Endothelial cell of umbilical vein (primary cell): ENCODE data around the gene AKR7A2. TPM values are rescaled to one million over a fixed set of nuclear protein-coding genes. Genes with fewer than 3 reads are reported as not detected.

Experiments
- BruUV-seq: library from RNA; stranded (reverse); fragments of 400-500 nt; replicated peaks from 2 replicates; lab custom pipeline; 2021; lab: Mats Ljungman, UMichigan
- CTCF ChIA-PET: fragments of 300-600, 350-600 bp; sonication (Branson Sonifier 250); formaldehyde crosslinking; loops from one replicate; lab custom pipeline; 2021; ENCODE audit warnings: antibody characterized with exemption, inconsistent platforms; lab: Charles Lee
- POLR2A ChIA-PET: fragments of 300-600, 350-600 bp; sonication (Branson Sonifier 250); formaldehyde crosslinking; loops from one replicate; lab custom pipeline; 2021; ENCODE audit warnings: antibody characterized with exemption, inconsistent platforms; lab: Charles Lee
- DNase-seq: peaks from one replicate; pipeline ENCODE4 v3.0.0-alpha.2; 2011; ENCODE audit warnings: low read depth, low spot score
- FAIRE-seq: peaks from 2 replicates; lab custom pipeline; 2011; peaks lifted over from hg19 to GRCh38; lab: Jason Lieb, UNC
- H2AFZ ChIP-seq: 2 replicates; pipeline ENCODE4 v1.6.0; 2012; ENCODE audit warnings: low read depth, low read length, control low read depth, inconsistent platforms
- H3K27ac ChIP-seq: 2 replicates; pipeline ENCODE4 v1.5.1; 2011; ENCODE audit warnings: low read depth, mild to moderate bottlenecking, control low read depth, low read length, moderate library complexity; ENCODE audit not compliant: insufficient read depth
- H3K27me3 ChIP-seq, 2 experiments: 2 replicates each; pipeline versions ENCODE4 v1.6.0 to v1.6.1; 2011; ENCODE audit warnings: low read length in 2 of 2, mixed read lengths in 1 of 2; ENCODE audit not compliant: control insufficient read depth in 2 of 2, insufficient read depth in 2 of 2
- H3K36me3 ChIP-seq, 2 experiments: 2 replicates in 1 of 2; 3 replicates in 1 of 2; pipeline ENCODE4 v1.5.1; 2011; ENCODE audit warnings: low read length in 2 of 2, mild to moderate bottlenecking in 1 of 2, moderate library complexity in 1 of 2; ENCODE audit not compliant: control insufficient read depth in 2 of 2, insufficient read depth in 2 of 2; ENCODE audit errors: extremely low read depth in 1 of 2
- H3K4me1 ChIP-seq: 3 replicates; pipeline ENCODE4 v1.5.1; 2011; ENCODE audit warnings: mild to moderate bottlenecking, low read length; ENCODE audit not compliant: control insufficient read depth, insufficient read depth; ENCODE audit errors: extremely low read depth
- H3K4me2 ChIP-seq: 2 replicates; pipeline ENCODE4 v1.6.1; 2011; ENCODE audit warnings: low read length, control low read depth, mixed read lengths; ENCODE audit not compliant: insufficient read depth
- H3K4me3 ChIP-seq, 3 experiments: fragments of 200-600 bp in 1 of 3; sonication (generic), shearing (Covaris generic) in 1 of 3; replicated peaks in 1 of 3; 2 replicates each; pipeline ENCODE4 v1.5.1; 2011 to 2016; ENCODE audit warnings: control low read depth in 3 of 3, low read length in 3 of 3, mild to moderate bottlenecking in 2 of 3, inconsistent platforms in 1 of 3, low read depth in 1 of 3, moderate library complexity in 1 of 3; ENCODE audit not compliant: insufficient read depth in 1 of 3
- H3K79me2 ChIP-seq: 2 replicates; pipeline ENCODE4 v1.6.0; 2012; ENCODE audit warnings: low read length, inconsistent platforms; ENCODE audit not compliant: control insufficient read depth, insufficient read depth
- H3K9ac ChIP-seq: replicated peaks from 2 replicates; pipeline ENCODE3; 2011; ENCODE audit warnings: low read length, control low read depth; ENCODE audit not compliant: insufficient read depth; ENCODE audit errors: extremely low read depth
- H3K9me1 ChIP-seq: replicated peaks from 3 replicates; pipeline ENCODE4 v1.6.0; 2011; ENCODE audit warnings: mild to moderate bottlenecking, low read length; ENCODE audit not compliant: control insufficient read depth, insufficient read depth; ENCODE audit errors: extremely low read depth
- H3K9me3 ChIP-seq: replicated peaks from 2 replicates; pipeline ENCODE4 v1.5.1; 2012; ENCODE audit warnings: low read length, inconsistent platforms; ENCODE audit not compliant: control insufficient read depth, insufficient read depth
- H4K20me1 ChIP-seq: replicated peaks from 2 replicates; pipeline ENCODE3; 2011; ENCODE audit warnings: mild to moderate bottlenecking, low read length; ENCODE audit not compliant: control insufficient read depth, insufficient read depth; ENCODE audit errors: extremely low read depth
- CTCF ChIP-seq, 2 donors: IDR thresholded peaks; 1 replicate in 1 of 2; 2 replicates in 1 of 2; pipeline ENCODE4 v1.5.1; 2011; ENCODE audit warnings: low read length in 2 of 2, mild to moderate bottlenecking in 2 of 2, moderate library complexity in 2 of 2, control low read depth in 1 of 2, inconsistent platforms in 1 of 2, low read depth in 1 of 2; ENCODE audit not compliant: insufficient read depth in 1 of 2; ENCODE audit errors: extremely low read depth in 1 of 2
- EZH2 ChIP-seq: IDR thresholded peaks from 2 replicates; pipeline ENCODE4 v1.6.1; 2012; ENCODE audit warnings: borderline replicate concordance, low read depth, mild to moderate bottlenecking, moderate library complexity, low read length, inconsistent platforms; ENCODE audit not compliant: severe bottlenecking
- GATA2 ChIP-seq: IDR thresholded peaks from 2 replicates; pipeline ENCODE4 v1.7.0; 2011; ENCODE audit warnings: low read depth, mild to moderate bottlenecking, moderate library complexity, mixed read lengths, low read length; ENCODE audit not compliant: insufficient read length, insufficient read depth
- JUN ChIP-seq: IDR thresholded peaks from 2 replicates; pipeline ENCODE4 v1.6.1; 2011; ENCODE audit warnings: borderline replicate concordance, low read depth; ENCODE audit not compliant: insufficient read length, insufficient read depth
- MYC ChIP-seq: IDR thresholded peaks from one replicate; pipeline ENCODE4 v1.6.1; 2011; ENCODE audit warnings: mild to moderate bottlenecking, low read depth, low read length
- dilution Hi-C: fragments of 300-500 bp; cut with MboI; formaldehyde crosslinking; loops from one replicate; pipeline ENCODE4 v1.15.0; 2019; ENCODE audit warnings: low sequenced_read_pairs; ENCODE audit not compliant: extremely low pct_ligation_motif_present
- intact Hi-C: fragments of 100-400 bp; cut with micrococcal nuclease; formaldehyde crosslinking; loops from one replicate; pipeline ENCODE4 v1.10.0; 2022
- polyA plus RNA-seq, 4 experiments: library from polyadenylated mRNA; depleted of rRNA in 3 of 4; stranded (reverse) in 3 of 4; unstranded in 1 of 4; fragments of >200 nt; gene quantifications; 2 replicates each; pipeline versions ENCODE4 v1.2.1 to v1.2.3, GENCODE V29; 2011 to 2012; ENCODE audit warnings: missing spikeins in 1 of 4
- total RNA-seq: library from RNA; stranded (reverse); gene quantifications from 2 replicates; pipeline ENCODE4 v1.2.3, GENCODE V29; 2021

AKR7A2 gene
- total and polyA plus RNA-seq, 2 donors (not counting 3 experiments of a cell fraction or from before 2014, with no cell fraction given): 48.0 to 70.7 TPM

GRCh38 chr1:19324665-19324990 lies 12.7 kb upstream of the AKR7A2 start:
- H3K36me3 ChIP-seq: peaks cover 4 to 37% of the 10 kb centered on the region in 2 experiments
- intact Hi-C loops: no loop called here

More at GRCh38 chr1:19324665-19324990, 12.7 kb upstream of the AKR7A2 start:
- dilution Hi-C loops: no loop called here
- ChIA-PET POLR2A (no interaction called here), CTCF (no interaction called here)
- Histone ChIP-seq H2AFZ (no peak overlapping the region), H3K79me2 (no peaks in the 10 kb centered on the region), H3K4me1 (no peaks in the 10 kb centered on the region), H3K27me3 (no peaks in the 10 kb centered on the region), H3K4me3 (no peak overlapping the region), H3K9me3 (no peaks in the 10 kb centered on the region), H3K9me1 (no peaks in the 10 kb centered on the region), H4K20me1 (no peaks in the 10 kb centered on the region), H3K9ac (no peak overlapping the region), H3K4me2 (no peak overlapping the region), H3K27ac (no peak overlapping the region)
- DNase-seq (no peak), FAIRE-seq (no peak)
- BruUV-seq: no TSS peak
- TF ChIP-seq GATA2 (no peak), JUN (no peak), EZH2 (no peak), CTCF (IDR thresholded peaks at IDR 0.05; ENCODE audit: extremely low read depth in 1 of 2, insufficient read depth in 1 of 2, low read depth in 1 of 2, low read length in 2 of 2) (no peak), MYC (no peak)
